SK-N-SH treated with all-trans-retinoic acid at 6 μM for 48 hours (cell line): ENCODE data around the gene ACOXL.

ENCODE experiments used
- ARNTL ChIP-seq: fragments of 450-650 bp; formaldehyde crosslinking; IDR thresholded peaks from 2 replicates; pipeline ENCODE4 v1.5.0; 2020; ENCODE audit warnings: low read depth, mild to moderate bottlenecking, moderate library complexity, borderline replicate concordance
- CREB5 ChIP-seq: fragments of 250-450 bp; sonication (Bioruptor Pico); IDR thresholded peaks from 2 replicates; pipeline ENCODE4 v1.5.1; 2020; ENCODE audit warnings: low read depth, mild to moderate bottlenecking, moderate library complexity
- CSDC2 ChIP-seq: fragments of 250-450 bp; sonication (Bioruptor Pico); IDR thresholded peaks from 2 replicates; pipeline ENCODE4 v1.5.0; 2020; ENCODE audit warnings: mild to moderate bottlenecking, moderate library complexity
- CSRNP3 ChIP-seq: fragments of 250-450 bp; sonication (Bioruptor Pico); IDR thresholded peaks from 2 replicates; pipeline ENCODE4 v1.5.1; 2021; ENCODE audit warnings: mild to moderate bottlenecking, moderate library complexity
- RARB ChIP-seq: fragments of 250-450 bp; sonication (Bioruptor Pico); IDR thresholded peaks from 2 replicates; pipeline ENCODE4 v1.8.0; 2021; ENCODE audit warnings: mild to moderate bottlenecking, moderate library complexity
- ZFP3 ChIP-seq: fragments of 250-450 bp; sonication (Bioruptor Pico); IDR thresholded peaks from 2 replicates; pipeline ENCODE4 v1.5.0; 2020; ENCODE audit warnings: mild to moderate bottlenecking, moderate library complexity
- ZNF565 ChIP-seq: fragments of 450-650 bp; formaldehyde crosslinking; conservative IDR thresholded peaks from 2 replicates; pipeline ENCODE4 v1.5.0; 2020; ENCODE audit warnings: low read depth, mild to moderate bottlenecking, moderate library complexity

- TF ChIP-seq CREB5 (CRISPR knock-in tag) (no peak), CSRNP3 (CRISPR knock-in tag) (no peak), ZFP3 (CRISPR knock-in tag) (no peak), ZNF565 (no peak), CSDC2 (no peak), RARB (CRISPR knock-in tag) (no peak), ARNTL (no peak)
Observed at GRCh38 chr2:110770959-110771431, 38.6 kb downstream of the ACOXL start.
